Right atrium auricular region (tissue), 2 donors: Measurements from ENCODE around the gene ENGASE. TPM values are rescaled to one million over a fixed set of nuclear protein-coding genes. Genes with fewer than 3 reads are reported as not detected.

Source experiments
- DNase-seq: peaks from one replicate; pipeline ENCODE4 v3.0.0-alpha.2; 2019; ENCODE audit warnings: low spot score
- H3K27ac ChIP-seq, 2 donors: fragments of 200-600 bp; sonication (generic); 1 replicate in 1 of 2; 2 replicates in 1 of 2; pipeline ENCODE4 v1.5.1; 2016 to 2019
- H3K27me3 ChIP-seq, 2 donors: fragments of 200-600 bp; sonication (generic); one replicate each; pipeline versions ENCODE4 v1.5.1 to v1.6.0; 2017 to 2019
- H3K36me3 ChIP-seq: fragments of 200-600 bp; sonication (generic); one replicate; pipeline ENCODE4 v1.5.1; 2016
- H3K4me1 ChIP-seq, 2 donors: fragments of 200-600 bp; sonication (generic); one replicate each; pipeline versions ENCODE4 v1.5.1 to v1.6.0; 2017 to 2019
- H3K4me3 ChIP-seq, 2 donors: fragments of 200-600 bp; sonication (generic); 1 replicate in 1 of 2; 2 replicates in 1 of 2; pipeline ENCODE4 v1.5.1; 2017 to 2019; ENCODE audit warnings: mild to moderate bottlenecking in 1 of 2, moderate library complexity in 1 of 2
- H3K9me3 ChIP-seq, 2 donors: fragments of 200-600 bp; sonication (generic); one replicate each; pipeline ENCODE4 v1.5.1; 2019
- CTCF ChIP-seq, 2 donors: fragments of 200-600 bp; sonication (generic); IDR thresholded peaks; one replicate each; pipeline ENCODE4 v1.5.1; 2019; ENCODE audit warnings: antibody characterized with exemption in 2 of 2
- total RNA-seq, 2 donors: library from RNA; depleted of rRNA; stranded (reverse); fragments of >200 nt; gene quantifications; one replicate each; pipeline ENCODE4 v1.1.0, GENCODE V29; 2016

Gene ENGASE
- total RNA-seq, 2 donors from 2014 or later, result 7.7 to 13.5 TPM

GRCh38 chr17:79123988-79124387, 49.4 kb downstream of the ENGASE start:
- TF ChIP-seq CTCF (IDR thresholded peaks at IDR 0.05), result no peak

GRCh38 chr17:79124513-79125209, 50.0 kb downstream of the ENGASE start:
- no peak for TF ChIP-seq CTCF (IDR thresholded peaks at IDR 0.05)
- H3K9me3 ChIP-seq, result no peaks in the 10 kb centered on the region
- no peaks in the 10 kb centered on the region for H3K36me3 ChIP-seq
- H3K4me3 ChIP-seq, result no peak overlapping the region
- no peak for DNase-seq
- no peaks in the 10 kb centered on the region for H3K4me1 ChIP-seq
- H3K27ac ChIP-seq, result no peak overlapping the region
- no peaks in the 10 kb centered on the region for H3K27me3 ChIP-seq

More at GRCh38 chr17:79123988-79124387, 49.4 kb downstream of the ENGASE start:
- no peaks in the 10 kb centered on the region for H3K27me3 ChIP-seq
- H3K4me3 ChIP-seq, result no peak overlapping the region
- no peak overlapping the region for H3K27ac ChIP-seq
- no peaks in the 10 kb centered on the region for H3K9me3 ChIP-seq
- no peaks in the 10 kb centered on the region for H3K36me3 ChIP-seq
- DNase-seq, result no peak
- H3K4me1 ChIP-seq, result no peaks in the 10 kb centered on the region

- no peak for TF ChIP-seq CTCF (IDR thresholded peaks at IDR 0.05)
- no peak overlapping the region for H3K27ac ChIP-seq
- no peaks in the 10 kb centered on the region for H3K27me3 ChIP-seq
Observed at GRCh38 chr17:79125503-79125902, 50.9 kb downstream of the ENGASE start.

GRCh38 chr17:79126139-79126538, 51.5 kb downstream of the ENGASE start:
- H3K36me3 ChIP-seq, result no peaks in the 10 kb centered on the region
- H3K4me1 ChIP-seq, result no peaks in the 10 kb centered on the region
- TF ChIP-seq CTCF (IDR thresholded peaks at IDR 0.05), result no peak
- no peaks in the 10 kb centered on the region for H3K27me3 ChIP-seq
- H3K27ac ChIP-seq, result no peak overlapping the region
- H3K4me3 ChIP-seq, result no peak overlapping the region
- H3K9me3 ChIP-seq, result no peaks in the 10 kb centered on the region
- DNase-seq, result no peak

More at GRCh38 chr17:79125503-79125902, 50.9 kb downstream of the ENGASE start:
- Histone ChIP-seq H3K36me3 (no peaks in the 10 kb centered on the region), H3K4me3 (no peak overlapping the region), H3K9me3 (no peaks in the 10 kb centered on the region), H3K4me1 (no peaks in the 10 kb centered on the region)
- no peak for DNase-seq

GRCh38 chr17:79127534-79128135, 53.0 kb downstream of the ENGASE start:
- Histone ChIP-seq H3K4me3 (no peak overlapping the region), H3K4me1 (no peaks in the 10 kb centered on the region), H3K9me3 (no peaks in the 10 kb centered on the region), H3K27me3 (no peaks in the 10 kb centered on the region), H3K36me3 (no peaks in the 10 kb centered on the region), H3K27ac (no peak overlapping the region)
- no peak for DNase-seq
- no peak for TF ChIP-seq CTCF (IDR thresholded peaks at IDR 0.05)
